Endothelial cell of umbilical vein (primary cell): ENCODE results near the gene ST3GAL4. TPM values are rescaled to one million over a fixed set of nuclear protein-coding genes. Genes with fewer than 3 reads are reported as not detected.

Source experiments
- BruUV-seq: library from RNA; stranded (reverse); fragments of 400-500 nt; replicated peaks from 2 replicates; lab custom pipeline; 2021; lab: Mats Ljungman, UMichigan
- CTCF ChIA-PET: fragments of 300-600, 350-600 bp; sonication (Branson Sonifier 250); formaldehyde crosslinking; loops from one replicate; lab custom pipeline; 2021; ENCODE audit warnings: antibody characterized with exemption, inconsistent platforms; lab: Charles Lee
- POLR2A ChIA-PET: fragments of 300-600, 350-600 bp; sonication (Branson Sonifier 250); formaldehyde crosslinking; loops from one replicate; lab custom pipeline; 2021; ENCODE audit warnings: antibody characterized with exemption, inconsistent platforms; lab: Charles Lee
- DNase-seq: peaks from one replicate; pipeline ENCODE4 v3.0.0-alpha.2; 2011; ENCODE audit warnings: low read depth, low spot score
- FAIRE-seq: peaks from 2 replicates; lab custom pipeline; 2011; peaks lifted over from hg19 to GRCh38; lab: Jason Lieb, UNC
- H2AFZ ChIP-seq: 2 replicates; pipeline ENCODE4 v1.6.0; 2012; ENCODE audit warnings: low read depth, low read length, control low read depth, inconsistent platforms
- H3K27ac ChIP-seq: 2 replicates; pipeline ENCODE4 v1.5.1; 2011; ENCODE audit warnings: low read depth, mild to moderate bottlenecking, control low read depth, low read length, moderate library complexity; ENCODE audit not compliant: insufficient read depth
- H3K27me3 ChIP-seq, 2 experiments: 2 replicates each; pipeline versions ENCODE4 v1.6.0 to v1.6.1; 2011; ENCODE audit warnings: low read length in 2 of 2, mixed read lengths in 1 of 2; ENCODE audit not compliant: control insufficient read depth in 2 of 2, insufficient read depth in 2 of 2
- H3K36me3 ChIP-seq, 2 experiments: 2 replicates in 1 of 2; 3 replicates in 1 of 2; pipeline ENCODE4 v1.5.1; 2011; ENCODE audit warnings: low read length in 2 of 2, mild to moderate bottlenecking in 1 of 2, moderate library complexity in 1 of 2; ENCODE audit not compliant: control insufficient read depth in 2 of 2, insufficient read depth in 2 of 2; ENCODE audit errors: extremely low read depth in 1 of 2
- H3K4me1 ChIP-seq: 3 replicates; pipeline ENCODE4 v1.5.1; 2011; ENCODE audit warnings: mild to moderate bottlenecking, low read length; ENCODE audit not compliant: control insufficient read depth, insufficient read depth; ENCODE audit errors: extremely low read depth
- H3K4me2 ChIP-seq: 2 replicates; pipeline ENCODE4 v1.6.1; 2011; ENCODE audit warnings: low read length, control low read depth, mixed read lengths; ENCODE audit not compliant: insufficient read depth
- H3K4me3 ChIP-seq, 3 experiments: fragments of 200-600 bp in 1 of 3; sonication (generic), shearing (Covaris generic) in 1 of 3; replicated peaks in 1 of 3; 2 replicates each; pipeline ENCODE4 v1.5.1; 2011 to 2016; ENCODE audit warnings: control low read depth in 3 of 3, low read length in 3 of 3, mild to moderate bottlenecking in 2 of 3, inconsistent platforms in 1 of 3, low read depth in 1 of 3, moderate library complexity in 1 of 3; ENCODE audit not compliant: insufficient read depth in 1 of 3
- H3K79me2 ChIP-seq: 2 replicates; pipeline ENCODE4 v1.6.0; 2012; ENCODE audit warnings: low read length, inconsistent platforms; ENCODE audit not compliant: control insufficient read depth, insufficient read depth
- H3K9ac ChIP-seq: replicated peaks from 2 replicates; pipeline ENCODE3; 2011; ENCODE audit warnings: low read length, control low read depth; ENCODE audit not compliant: insufficient read depth; ENCODE audit errors: extremely low read depth
- H3K9me1 ChIP-seq: replicated peaks from 3 replicates; pipeline ENCODE4 v1.6.0; 2011; ENCODE audit warnings: mild to moderate bottlenecking, low read length; ENCODE audit not compliant: control insufficient read depth, insufficient read depth; ENCODE audit errors: extremely low read depth
- H3K9me3 ChIP-seq: replicated peaks from 2 replicates; pipeline ENCODE4 v1.5.1; 2012; ENCODE audit warnings: low read length, inconsistent platforms; ENCODE audit not compliant: control insufficient read depth, insufficient read depth
- H4K20me1 ChIP-seq: replicated peaks from 2 replicates; pipeline ENCODE3; 2011; ENCODE audit warnings: mild to moderate bottlenecking, low read length; ENCODE audit not compliant: control insufficient read depth, insufficient read depth; ENCODE audit errors: extremely low read depth
- EZH2 ChIP-seq: IDR thresholded peaks from 2 replicates; pipeline ENCODE4 v1.6.1; 2012; ENCODE audit warnings: borderline replicate concordance, low read depth, mild to moderate bottlenecking, moderate library complexity, low read length, inconsistent platforms; ENCODE audit not compliant: severe bottlenecking
- FOS ChIP-seq: IDR thresholded peaks from 2 replicates; pipeline ENCODE4 v1.6.1; 2011; ENCODE audit warnings: mild to moderate bottlenecking, low read length, moderate library complexity, borderline replicate concordance; ENCODE audit not compliant: insufficient read depth
- GATA2 ChIP-seq: IDR thresholded peaks from 2 replicates; pipeline ENCODE4 v1.7.0; 2011; ENCODE audit warnings: low read depth, mild to moderate bottlenecking, moderate library complexity, mixed read lengths, low read length; ENCODE audit not compliant: insufficient read length, insufficient read depth
- JUN ChIP-seq: IDR thresholded peaks from 2 replicates; pipeline ENCODE4 v1.6.1; 2011; ENCODE audit warnings: borderline replicate concordance, low read depth; ENCODE audit not compliant: insufficient read length, insufficient read depth
- MYC ChIP-seq: IDR thresholded peaks from one replicate; pipeline ENCODE4 v1.6.1; 2011; ENCODE audit warnings: mild to moderate bottlenecking, low read depth, low read length
- POLR2A ChIP-seq: IDR thresholded peaks from 2 replicates; pipeline ENCODE4 v1.6.1; 2012; ENCODE audit warnings: low read depth, mild to moderate bottlenecking, control low read depth, low read length
- POLR2AphosphoS5 ChIP-seq: IDR thresholded peaks from 2 replicates; pipeline ENCODE4 v1.6.1; 2012; ENCODE audit warnings: low read depth, mild to moderate bottlenecking, control low read depth, low read length, moderate library complexity; ENCODE audit not compliant: insufficient read depth
- dilution Hi-C: fragments of 300-500 bp; cut with MboI; formaldehyde crosslinking; loops from one replicate; pipeline ENCODE4 v1.15.0; 2019; ENCODE audit warnings: low sequenced_read_pairs; ENCODE audit not compliant: extremely low pct_ligation_motif_present
- intact Hi-C: fragments of 100-400 bp; cut with micrococcal nuclease; formaldehyde crosslinking; loops from one replicate; pipeline ENCODE4 v1.10.0; 2022
- polyA plus RNA-seq, 4 experiments: library from polyadenylated mRNA; depleted of rRNA in 3 of 4; stranded (reverse) in 3 of 4; unstranded in 1 of 4; fragments of >200 nt; gene quantifications; 2 replicates each; pipeline versions ENCODE4 v1.2.1 to v1.2.3, GENCODE V29; 2011 to 2012; ENCODE audit warnings: missing spikeins in 1 of 4
- total RNA-seq: library from RNA; stranded (reverse); gene quantifications from 2 replicates; pipeline ENCODE4 v1.2.3, GENCODE V29; 2021
- TF ChIP-seq, protein P1 (sequence below), 2 donors: IDR thresholded peaks; 1 replicate in 1 of 2; 2 replicates in 1 of 2; pipeline ENCODE4 v1.5.1; 2011; ENCODE audit warnings: low read length in 2 of 2, mild to moderate bottlenecking in 2 of 2, moderate library complexity in 2 of 2, control low read depth in 1 of 2, inconsistent platforms in 1 of 2, low read depth in 1 of 2; ENCODE audit not compliant: insufficient read depth in 1 of 2; ENCODE audit errors: extremely low read depth in 1 of 2
- TF ChIP-seq, protein P2 (sequence below): IDR thresholded peaks from 2 replicates; pipeline ENCODE4 v1.6.1; 2011; ENCODE audit not compliant: insufficient read depth, insufficient read length

Gene ST3GAL4
- total and polyA plus RNA-seq, 2 donors (not counting 3 experiments of a cell fraction or from before 2014, with no cell fraction given): 17.7 to 19.4 TPM

DNA sequence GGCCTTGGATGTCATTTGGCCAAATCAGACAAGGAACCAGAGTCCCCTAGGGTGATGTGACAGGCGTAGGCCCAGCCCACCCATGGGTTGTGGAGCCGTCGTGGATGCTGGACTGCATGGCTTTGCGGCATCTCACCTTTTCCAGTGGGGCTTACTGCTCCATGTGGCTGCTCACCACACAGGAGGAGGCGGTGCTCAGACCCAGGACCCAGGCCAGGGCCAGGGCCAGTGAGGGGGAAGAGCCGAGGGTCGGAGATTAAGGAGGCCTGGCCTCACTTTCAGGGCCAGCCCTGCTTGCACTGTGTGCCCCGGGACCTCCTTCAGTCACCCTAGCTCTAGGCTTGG lies 105.6 kb downstream of the ST3GAL4 start:
- H4K20me1 ChIP-seq: no peaks in the 10 kb centered on the region
- H3K4me2 ChIP-seq: no peak overlapping the region
- no peaks in the 10 kb centered on the region for H3K36me3 ChIP-seq
- FAIRE-seq: no peak
- no peaks in the 10 kb centered on the region for H3K9me1 ChIP-seq
- no peak overlapping the region for H3K27ac ChIP-seq
- intact Hi-C loops (no loop called here), dilution Hi-C loops (no loop called here)
- no peaks in the 10 kb centered on the region for H3K4me1 ChIP-seq
- TF ChIP-seq, protein P1, sequence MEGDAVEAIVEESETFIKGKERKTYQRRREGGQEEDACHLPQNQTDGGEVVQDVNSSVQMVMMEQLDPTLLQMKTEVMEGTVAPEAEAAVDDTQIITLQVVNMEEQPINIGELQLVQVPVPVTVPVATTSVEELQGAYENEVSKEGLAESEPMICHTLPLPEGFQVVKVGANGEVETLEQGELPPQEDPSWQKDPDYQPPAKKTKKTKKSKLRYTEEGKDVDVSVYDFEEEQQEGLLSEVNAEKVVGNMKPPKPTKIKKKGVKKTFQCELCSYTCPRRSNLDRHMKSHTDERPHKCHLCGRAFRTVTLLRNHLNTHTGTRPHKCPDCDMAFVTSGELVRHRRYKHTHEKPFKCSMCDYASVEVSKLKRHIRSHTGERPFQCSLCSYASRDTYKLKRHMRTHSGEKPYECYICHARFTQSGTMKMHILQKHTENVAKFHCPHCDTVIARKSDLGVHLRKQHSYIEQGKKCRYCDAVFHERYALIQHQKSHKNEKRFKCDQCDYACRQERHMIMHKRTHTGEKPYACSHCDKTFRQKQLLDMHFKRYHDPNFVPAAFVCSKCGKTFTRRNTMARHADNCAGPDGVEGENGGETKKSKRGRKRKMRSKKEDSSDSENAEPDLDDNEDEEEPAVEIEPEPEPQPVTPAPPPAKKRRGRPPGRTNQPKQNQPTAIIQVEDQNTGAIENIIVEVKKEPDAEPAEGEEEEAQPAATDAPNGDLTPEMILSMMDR (IDR thresholded peaks at IDR 0.05; ENCODE audit: extremely low read depth in 1 of 2, insufficient read depth in 1 of 2, low read depth in 1 of 2, low read length in 2 of 2): no peak
- TF ChIP-seq GATA2: no peak
- no peak for TF ChIP-seq POLR2A
- no peak for TF ChIP-seq FOS
- TF ChIP-seq MYC: no peak
- TF ChIP-seq POLR2AphosphoS5: no peak
- TF ChIP-seq, protein P2, sequence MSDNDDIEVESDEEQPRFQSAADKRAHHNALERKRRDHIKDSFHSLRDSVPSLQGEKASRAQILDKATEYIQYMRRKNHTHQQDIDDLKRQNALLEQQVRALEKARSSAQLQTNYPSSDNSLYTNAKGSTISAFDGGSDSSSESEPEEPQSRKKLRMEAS: no peak
- no peak for TF ChIP-seq JUN
- no peak for TF ChIP-seq EZH2
- ChIA-PET CTCF (interaction anchor here (1.4 to 1.5 kb wide), 2 partner anchors 13 to 20 kb away, joined by 3 to 4 read pairs; no protein-coding TSS in a partner anchor), POLR2A (no interaction called here)
- H3K79me2 ChIP-seq: no peaks in the 10 kb centered on the region
- H3K4me3 ChIP-seq: no peak overlapping the region
- no peak for DNase-seq
- BruUV-seq: no TSS peak
- H2AFZ ChIP-seq: no peak overlapping the region
- H3K9me3 ChIP-seq: no peaks in the 10 kb centered on the region
- H3K27me3 ChIP-seq: no peaks in the 10 kb centered on the region
- H3K9ac ChIP-seq: no peak overlapping the region
